HG02610 (cell line): ENCODE results near the gene THRB.
"Not testable (repeated sequence)": the region's sequence is repeated elsewhere in the genome, so short reads cannot be mapped to it uniquely, and the experiment has no call there.

ENCODE experiments used
- ATAC-seq: cut with Tn5 transposase; IDR thresholded peaks from one replicate; pipeline ENCODE4 v1.9.1; 2021; ENCODE audit warnings: mild to moderate bottlenecking, moderate library complexity; ENCODE audit not compliant: unreplicated experiment

Gene THRB

GRCh38 chr3:24451461-24452099 lies 43.1 kb downstream of the THRB start:
- ATAC-seq, result no peak

GRCh38 chr3:24450160-24450907 lies 44.3 kb downstream of the THRB start:
- ATAC-seq, result no peak

- no peak for ATAC-seq
These were observed 46.8 kb downstream of the THRB start for GRCh38 chr3:24447836-24448235.

GRCh38 chr3:24446032-24446431 lies 48.6 kb downstream of the THRB start:
- no peak for ATAC-seq

GRCh38 chr3:24443476-24443875 lies 51.2 kb downstream of the THRB start:
- ATAC-seq, result no peak

GRCh38 chr3:24440760-24441464 lies 53.7 kb downstream of the THRB start:
- no peak for ATAC-seq

GRCh38 chr3:24439021-24439420 lies 55.6 kb downstream of the THRB start:
- ATAC-seq, result no peak

GRCh38 chr3:24437326-24437725 lies 57.3 kb downstream of the THRB start:
- ATAC-seq, result no peak

- no peak for ATAC-seq
These were observed 59.1 kb downstream of the THRB start for GRCh38 chr3:24435584-24435983.

GRCh38 chr3:24434651-24435050 lies 60.0 kb downstream of the THRB start:
- ATAC-seq, result no peak

GRCh38 chr3:24433838-24434591 lies 60.6 kb downstream of the THRB start:
- no peak for ATAC-seq

GRCh38 chr3:24432989-24433388 lies 61.7 kb downstream of the THRB start:
- no peak for ATAC-seq

GRCh38 chr3:24428481-24428880 lies 66.2 kb downstream of the THRB start:
- no peak for ATAC-seq

GRCh38 chr3:24426896-24427295 lies 67.8 kb downstream of the THRB start:
- ATAC-seq, result no peak

GRCh38 chr3:24420829-24421228 lies 73.8 kb downstream of the THRB start:
- ATAC-seq, result not testable (repeated sequence)

- ATAC-seq, result peak; percentile 62
These were observed 74.4 kb downstream of the THRB start for GRCh38 chr3:24420224-24420623.

GRCh38 chr3:24419067-24419791 lies 75.4 kb downstream of the THRB start:
- ATAC-seq, result no peak

- ATAC-seq, result no peak
These were observed 76.9 kb downstream of the THRB start for GRCh38 chr3:24417730-24418129.

- ATAC-seq, result no peak
These were observed 78.4 kb downstream of the THRB start for GRCh38 chr3:24416224-24416623.

- ATAC-seq, result no peak
These were observed 78.8 kb downstream of the THRB start for GRCh38 chr3:24415824-24416223.

- ATAC-seq, result not testable (repeated sequence)
These were observed 81.0 kb downstream of the THRB start for GRCh38 chr3:24413662-24414061.
